Breast epithelium (tissue), 4 donors: ENCODE measurements around the gene DNM3. TPM values are rescaled to one million over a fixed set of nuclear protein-coding genes. Genes with fewer than 3 reads are reported as not detected.

Source experiments
- DNase-seq, 2 donors: peaks; one replicate each; pipeline ENCODE4 v3.0.0-alpha.2; 2019; ENCODE audit warnings: low spot score in 2 of 2
- H3K27ac ChIP-seq, 2 donors: fragments of 200-600 bp; sonication (generic) in 1 of 2; one replicate each; pipeline ENCODE4 v1.5.1; 2016 to 2019; ENCODE audit warnings: mild to moderate bottlenecking in 1 of 2
- H3K27me3 ChIP-seq, 2 donors: fragments of 200-600 bp; sonication (generic) in 1 of 2; one replicate each; pipeline versions ENCODE4 v1.5.1 to v1.6.0; 2017 to 2019; ENCODE audit warnings: control low read depth in 1 of 2, mild to moderate bottlenecking in 1 of 2
- H3K36me3 ChIP-seq: fragments of 200-600 bp; one replicate; pipeline ENCODE4 v1.5.1; 2019
- H3K4me1 ChIP-seq, 2 donors: fragments of 200-600 bp; sonication (generic); one replicate each; pipeline ENCODE4 v1.5.1; 2016 to 2019; ENCODE audit warnings: control low read depth in 1 of 2
- H3K4me3 ChIP-seq, 3 donors: fragments of 200-600 bp; sonication (generic); 1 replicate in 2 of 3; 2 replicates in 1 of 3; pipeline ENCODE4 v1.5.1; 2016 to 2019; ENCODE audit warnings: mild to moderate bottlenecking in 3 of 3, moderate library complexity in 2 of 3
- H3K9me3 ChIP-seq, 2 donors: fragments of 200-600 bp; sonication (generic) in 1 of 2; one replicate each; pipeline ENCODE4 v1.5.1; 2016 to 2019; ENCODE audit warnings: control low read depth in 1 of 2
- CTCF ChIP-seq, 3 donors: fragments of 450-650 bp; IDR thresholded peaks; one replicate each; pipeline ENCODE4 v1.5.1; 2016 to 2017; ENCODE audit warnings: antibody characterized with exemption in 3 of 3, mild to moderate bottlenecking in 3 of 3, moderate library complexity in 3 of 3
- POLR2A ChIP-seq: fragments of 450-650 bp; IDR thresholded peaks from one replicate; pipeline ENCODE4 v1.6.1; 2016; ENCODE audit warnings: antibody characterized with exemption, mild to moderate bottlenecking, moderate library complexity
- POLR2AphosphoS5 ChIP-seq, 3 donors: sonication (generic); formaldehyde crosslinking; IDR thresholded peaks; one replicate each; pipeline ENCODE4 v1.6.1; 2017; ENCODE audit warnings: antibody characterized with exemption in 3 of 3
- intact Hi-C: fragments of 100-400 bp; cut with DNase I; formaldehyde crosslinking; loops from one replicate; pipeline ENCODE4 v1.15.1; 2023; ENCODE audit warnings: low total_unique reads
- total RNA-seq, 3 donors: library from RNA; depleted of rRNA; stranded (reverse); fragments of >200 nt; gene quantifications; one replicate each; pipeline ENCODE4 v1.1.0, GENCODE V29; 2016

Gene DNM3
- total RNA-seq, 3 donors from 2014 or later = 5.1 to 7.5 (median 6.6) TPM

GRCh38 chr1:171973421-171973820 lies 132.1 kb downstream of the DNM3 start:
- no peak overlapping the region for H3K4me3 ChIP-seq
- H3K9me3 ChIP-seq = no peaks in the 10 kb centered on the region
- no peak for DNase-seq
- H3K27ac ChIP-seq = no peak overlapping the region
- TF ChIP-seq POLR2A (no peak), CTCF (IDR thresholded peaks at IDR 0.05) (no peak), POLR2AphosphoS5 (IDR thresholded peaks at IDR 0.05) (no peak)
- H3K27me3 ChIP-seq = no peaks in the 10 kb centered on the region
- H3K4me1 ChIP-seq = no peaks in the 10 kb centered on the region
- intact Hi-C loops = no loop called here
- H3K36me3 ChIP-seq = no peaks in the 10 kb centered on the region

- H3K4me3 ChIP-seq = no peak overlapping the region
- no peaks in the 10 kb centered on the region for H3K36me3 ChIP-seq
- H3K27me3 ChIP-seq = no peaks in the 10 kb centered on the region
- no peaks in the 10 kb centered on the region for H3K9me3 ChIP-seq
- no peak overlapping the region for H3K27ac ChIP-seq
- H3K4me1 ChIP-seq = no peaks in the 10 kb centered on the region
- intact Hi-C loops = no loop called here
- no peak for DNase-seq
- TF ChIP-seq POLR2A (no peak), CTCF (IDR thresholded peaks at IDR 0.05) (no peak), POLR2AphosphoS5 (IDR thresholded peaks at IDR 0.05) (no peak)
Observed at GRCh38 chr1:171981303-171981702, 140.0 kb downstream of the DNM3 start.

GRCh38 chr1:171983584-171983983 lies 142.3 kb downstream of the DNM3 start:
- no peaks in the 10 kb centered on the region for H3K27me3 ChIP-seq
- DNase-seq = no peak
- H3K4me3 ChIP-seq = no peak overlapping the region
- intact Hi-C loops = no loop called here
- no peaks in the 10 kb centered on the region for H3K9me3 ChIP-seq
- no peak overlapping the region for H3K27ac ChIP-seq
- no peak for TF ChIP-seq POLR2AphosphoS5 (IDR thresholded peaks at IDR 0.05)
- no peak for TF ChIP-seq POLR2A
- no peak for TF ChIP-seq CTCF (IDR thresholded peaks at IDR 0.05)
- H3K36me3 ChIP-seq = no peaks in the 10 kb centered on the region
- no peaks in the 10 kb centered on the region for H3K4me1 ChIP-seq

GRCh38 chr1:171984262-171984661 lies 143.0 kb downstream of the DNM3 start:
- Histone ChIP-seq H3K27me3 (no peaks in the 10 kb centered on the region), H3K9me3 (no peaks in the 10 kb centered on the region), H3K27ac (no peak overlapping the region), H3K4me3 (no peak overlapping the region), H3K4me1 (no peaks in the 10 kb centered on the region), H3K36me3 (no peaks in the 10 kb centered on the region)
- DNase-seq = no peak
- intact Hi-C loops = no loop called here
- no peak for TF ChIP-seq POLR2A

- H3K27me3 ChIP-seq = no peaks in the 10 kb centered on the region
- no peaks in the 10 kb centered on the region for H3K9me3 ChIP-seq
- intact Hi-C loops = loop anchor here (5.0 kb wide), 1 partner anchor 183 kb away; no protein-coding TSS in a partner anchor
- no peaks in the 10 kb centered on the region for H3K36me3 ChIP-seq
- TF ChIP-seq POLR2A = no peak
- TF ChIP-seq CTCF (IDR thresholded peaks at IDR 0.05) = peak in 2 of 3 donors; percentile 65 to 73
- TF ChIP-seq POLR2AphosphoS5 (IDR thresholded peaks at IDR 0.05) = no peak
- no peak overlapping the region for H3K4me3 ChIP-seq
- H3K27ac ChIP-seq = no peak overlapping the region
- DNase-seq = no peak
- no peaks in the 10 kb centered on the region for H3K4me1 ChIP-seq
Observed at GRCh38 chr1:171984850-171985485, 143.7 kb downstream of the DNM3 start.

- H3K27me3 ChIP-seq = no peaks in the 10 kb centered on the region
- intact Hi-C loops = loop anchor here (5.0 kb wide), 1 partner anchor 183 kb away; no protein-coding TSS in a partner anchor
- TF ChIP-seq POLR2A = no peak
- no peak for TF ChIP-seq POLR2AphosphoS5 (IDR thresholded peaks at IDR 0.05)
- no peak for TF ChIP-seq CTCF (IDR thresholded peaks at IDR 0.05)
Observed at GRCh38 chr1:171985639-171986038, 144.3 kb downstream of the DNM3 start.

More at GRCh38 chr1:171985639-171986038, 144.3 kb downstream of the DNM3 start:
- no peaks in the 10 kb centered on the region for H3K36me3 ChIP-seq
- H3K9me3 ChIP-seq = no peaks in the 10 kb centered on the region
- H3K4me3 ChIP-seq = no peak overlapping the region
- H3K4me1 ChIP-seq = no peaks in the 10 kb centered on the region
- no peak for DNase-seq
- H3K27ac ChIP-seq = no peak overlapping the region
